IMR-90 (cell line): ENCODE measurements around the gene SNAP23. TPM values are rescaled to one million over a fixed set of nuclear protein-coding genes. Genes with fewer than 3 reads are reported as not detected.

Experiments used
- ATAC-seq: fragments of 200-7000 bp; cut with Tn5 transposase; 2 replicates; pipeline ENCODE4 v1.9.1; 2020; ENCODE audit warnings: low read depth, mild to moderate bottlenecking, moderate library complexity
- BruUV-seq: library from RNA; stranded (reverse); fragments of 400-500 nt; replicated peaks from 2 replicates; lab custom pipeline; 2021; lab: Mats Ljungman, UMichigan
- CTCF ChIA-PET: fragments of 300-600 bp; formaldehyde crosslinking; extraction: SDS; loops from one replicate; lab custom pipeline; 2021; ENCODE audit warnings: antibody characterized with exemption; lab: Yijun Ruan, JAX
- POLR2A ChIA-PET: fragments of 300-600 bp; sonication (Branson Sonifier 250); formaldehyde crosslinking; loops from one replicate; lab custom pipeline; 2022; ENCODE audit warnings: antibody characterized with exemption; ENCODE audit not compliant: unreplicated experiment; lab: Charles Lee
- DNase-seq: peaks from one replicate; pipeline ENCODE4 v3.0.0; 2013
- H2AFZ ChIP-seq: replicated peaks from 2 replicates; pipeline ENCODE3; 2013; ENCODE audit warnings: low read length, mild to moderate bottlenecking; ENCODE audit not compliant: poor library complexity
- H2AK5ac ChIP-seq: 2 replicates; pipeline ENCODE4 v1.6.1; 2013; ENCODE audit warnings: low read depth, low read length, inconsistent platforms
- H2AK9ac ChIP-seq: replicated peaks from 2 replicates; pipeline ENCODE3; 2013; ENCODE audit warnings: mild to moderate bottlenecking, low read depth, low read length, moderate library complexity; ENCODE audit not compliant: poor library complexity
- H2BK120ac ChIP-seq: 2 replicates; pipeline ENCODE4 v1.6.1; 2013; ENCODE audit warnings: low read depth, low read length, inconsistent platforms
- H2BK15ac ChIP-seq: 3 replicates; pipeline ENCODE4 v1.6.1; 2013; ENCODE audit warnings: low read depth, low read length, inconsistent platforms
- H2BK20ac ChIP-seq: 2 replicates; pipeline ENCODE4 v1.6.1; 2013; ENCODE audit warnings: low read depth, mild to moderate bottlenecking, inconsistent platforms, low read length, moderate library complexity
- H2BK5ac ChIP-seq: 2 replicates; pipeline ENCODE4 v1.6.1; 2013; ENCODE audit warnings: mild to moderate bottlenecking, low read depth, low read length, inconsistent platforms; ENCODE audit not compliant: poor library complexity, severe bottlenecking
- H3K14ac ChIP-seq: replicated peaks from 2 replicates; pipeline ENCODE4 v1.6.1; 2013; ENCODE audit warnings: low read depth, low read length, inconsistent platforms
- H3K18ac ChIP-seq: 2 replicates; pipeline ENCODE4 v1.6.1; 2013; ENCODE audit warnings: low read depth, low read length, control low read depth
- H3K23ac ChIP-seq: 2 replicates; pipeline ENCODE4 v1.6.1; 2013; ENCODE audit warnings: low read depth, low read length, inconsistent platforms
- H3K27ac ChIP-seq: 2 replicates; pipeline ENCODE4 v1.5.1; 2013; ENCODE audit warnings: mild to moderate bottlenecking, control low read depth, low read length; ENCODE audit not compliant: insufficient read depth
- H3K27me3 ChIP-seq: 2 replicates; pipeline ENCODE4 v1.6.1; 2013; ENCODE audit warnings: low read length; ENCODE audit not compliant: control insufficient read depth, insufficient read depth
- H3K36me3 ChIP-seq: 2 replicates; pipeline ENCODE4 v1.6.1; 2013; ENCODE audit warnings: low read length, mixed read lengths; ENCODE audit not compliant: control insufficient read depth, insufficient read depth
- H3K4ac ChIP-seq: 2 replicates; pipeline ENCODE4 v1.6.1; 2013; ENCODE audit warnings: low read depth, low read length, inconsistent platforms
- H3K4me1 ChIP-seq: 2 replicates; pipeline ENCODE4 v1.6.1; 2013; ENCODE audit warnings: low read length, mixed read lengths; ENCODE audit not compliant: control insufficient read depth, insufficient read depth
- H3K4me2 ChIP-seq: 2 replicates; pipeline ENCODE4 v1.6.1; 2013; ENCODE audit warnings: low read depth, mild to moderate bottlenecking, control low read depth, low read length, moderate library complexity
- H3K4me3 ChIP-seq: 2 replicates; pipeline ENCODE4 v1.5.1; 2013; ENCODE audit warnings: low read depth, mild to moderate bottlenecking, control low read depth, low read length, moderate library complexity; ENCODE audit not compliant: insufficient read depth
- H3K56ac ChIP-seq: 2 replicates; pipeline ENCODE4 v1.6.1; 2013; ENCODE audit warnings: low read length, inconsistent platforms; ENCODE audit not compliant: insufficient read depth; ENCODE audit errors: extremely low read depth
- H3K79me1 ChIP-seq, 2 experiments: 2 replicates each; pipeline ENCODE4 v1.6.1; 2013; ENCODE audit warnings: low read length in 2 of 2, inconsistent platforms in 1 of 2, low read depth in 1 of 2
- H3K9ac ChIP-seq: 2 replicates; pipeline ENCODE4 v1.6.1; 2013; ENCODE audit warnings: low read depth, low read length, control low read depth
- H3K9me1 ChIP-seq: 2 replicates; pipeline ENCODE4 v1.6.1; 2013; ENCODE audit warnings: low read length, inconsistent platforms; ENCODE audit not compliant: insufficient read depth
- H3K9me3 ChIP-seq: 2 replicates; pipeline ENCODE4 v1.6.1; 2013; ENCODE audit warnings: low read length; ENCODE audit not compliant: control insufficient read depth, insufficient read depth
- H4K20me1 ChIP-seq: 2 replicates; pipeline ENCODE4 v1.6.1; 2013; ENCODE audit warnings: low read length, inconsistent platforms; ENCODE audit not compliant: insufficient read depth
- H4K5ac ChIP-seq: 2 replicates; pipeline ENCODE4 v1.6.1; 2013; ENCODE audit warnings: mild to moderate bottlenecking, low read depth, low read length, control low read depth
- H4K8ac ChIP-seq, 2 experiments: 2 replicates each; pipeline ENCODE4 v1.6.1; 2013; ENCODE audit warnings: low read depth in 2 of 2, low read length in 2 of 2, control low read depth in 1 of 2, inconsistent platforms in 1 of 2
- H4K91ac ChIP-seq: 2 replicates; pipeline ENCODE4 v1.6.1; 2013; ENCODE audit warnings: low read depth, low read length, inconsistent platforms; ENCODE audit not compliant: insufficient read depth
- CHD1 ChIP-seq: IDR thresholded peaks from 2 replicates; pipeline ENCODE4 v1.6.1; 2012; ENCODE audit warnings: low read depth, low read length, improper control_type of control experiment
- ELK1 ChIP-seq: fragments of 150-350 bp; IDR thresholded peaks from 2 replicates; pipeline ENCODE4 v1.6.1; 2016; ENCODE audit warnings: low read depth, mild to moderate bottlenecking, low read length, moderate library complexity, borderline replicate concordance
- MAFK ChIP-seq: IDR thresholded peaks from 2 replicates; pipeline ENCODE4 v1.6.1; 2012; ENCODE audit warnings: low read depth, low read length, improper control_type of control experiment
- MAZ ChIP-seq: IDR thresholded peaks from 2 replicates; pipeline ENCODE4 v1.6.1; 2012; ENCODE audit warnings: low read depth, mild to moderate bottlenecking, low read length, improper control_type of control experiment, moderate library complexity, borderline replicate concordance
- RCOR1 ChIP-seq: IDR thresholded peaks from 2 replicates; pipeline ENCODE4 v1.6.1; 2012; ENCODE audit warnings: mild to moderate bottlenecking, low read length, improper control_type of control experiment; ENCODE audit not compliant: insufficient replicate concordance
- RFX5 ChIP-seq: IDR thresholded peaks from 2 replicates; pipeline ENCODE4 v1.8.0; 2012; ENCODE audit warnings: low read depth, mild to moderate bottlenecking, low read length, moderate library complexity
- SMC3 ChIP-seq: fragments of 150-350 bp; IDR thresholded peaks from 2 replicates; pipeline ENCODE4 v1.6.1; 2016; ENCODE audit warnings: low read depth, mild to moderate bottlenecking, antibody characterized with exemption, low read length, moderate library complexity
- WGBS, 2 experiments: methylation state at CpG; one replicate each; pipeline versions ENCODE4 v1.1.5 to v1.1.7; 2013; ENCODE audit warnings: missing lambda C conversion rate in 2 of 2; ENCODE audit not compliant: insufficient read length in 1 of 2; ENCODE audit errors: extremely low coverage in 2 of 2; 5-methylcytosine and 5-hydroxymethylcytosine counted together
- dilution Hi-C: fragments of 300-500 bp; cut with HindIII; formaldehyde crosslinking; loops from one replicate; pipeline ENCODE4 v1.14.3; 2018; ENCODE audit warnings: low sequenced_read_pairs; ENCODE audit not compliant: unreplicated experiment
- in situ Hi-C: fragments of 300-500 bp; cut with MboI; formaldehyde crosslinking; loops from 3 replicates; pipeline ENCODE4 v1.14.3; 2019; ENCODE audit warnings: low sequenced_read_pairs, inconsistent platforms, mixed read lengths
- intact Hi-C: fragments of 100-400 bp; cut with micrococcal nuclease; formaldehyde crosslinking; loops from 2 replicates; pipeline ENCODE4 v1.10.0; 2022
- polyA plus RNA-seq, 3 experiments: library from polyadenylated mRNA; depleted of rRNA; stranded (reverse); fragments of >200 nt; gene quantifications; 2 replicates each; pipeline ENCODE4 v1.2.3, GENCODE V29; 2012; ENCODE audit warnings: low replicate concordance in 1 of 3
- total RNA-seq: library from RNA; depleted of rRNA; stranded (reverse); fragments of >200 nt; gene quantifications from 2 replicates; pipeline ENCODE4 v1.2.3, GENCODE V29; 2012

SNAP23 gene
- total and polyA plus RNA-seq, 2 of the 4 experiments (the other 2 are of a cell fraction): 36.0 to 45.5 TPM

GRCh38 chr15:42499858-42500609 lies 4.6 kb downstream of the SNAP23 start:
- peak overlapping the region; percentile 76 for H2BK5ac ChIP-seq
- no peak overlapping the region for H2BK15ac ChIP-seq
- dilution Hi-C loops: no loop called here
- no peaks in the 10 kb centered on the region for H3K9me3 ChIP-seq
- no peak overlapping the region for H2BK20ac ChIP-seq
- no peak overlapping the region for H3K56ac ChIP-seq
- peak overlapping the region; percentile 9; the same call in 1 of the 2 replicates for H3K18ac ChIP-seq
- BruUV-seq: no TSS peak
- in situ Hi-C loops: no loop called here
- no peaks in the 10 kb centered on the region for H3K36me3 ChIP-seq
- DNase-seq (no peak), ATAC-seq (no peak)
- no peak overlapping the region; the same call in 1 of the 2 replicates for H2BK120ac ChIP-seq
- ChIA-PET CTCF (interaction anchor here (1.0 kb wide), 1 partner anchor 9 kb away, joined by 5 read pairs; no protein-coding TSS in a partner anchor), POLR2A (interaction anchor here (0.6 to 1.0 kb wide), 3 partner anchors 9 to 23 kb away, joined by 3 to 4 read pairs (median 3); partner anchors contain the start of gene ZNF106)
- H3K4me3 ChIP-seq: no peak overlapping the region
- peaks cover 7% of the 10 kb centered on the region; the same call in 1 of the 2 replicates for H3K4me1 ChIP-seq
- peak overlapping the region; percentile 9; the same call in 1 of the 2 replicates for H2AK5ac ChIP-seq
- H3K4ac ChIP-seq: peak overlapping the region; percentile 43; the same call in 1 of the 2 replicates
- H4K8ac ChIP-seq: no peak overlapping the region
- H4K91ac ChIP-seq: no peak overlapping the region
- 0 out of 2 replicates have a peak overlapping the region, but pooled peaks have one; percentile 26 for H3K14ac ChIP-seq
- TF ChIP-seq ELK1 (no peak), RFX5 (no peak), MAFK (no peak), SMC3 (no peak), MAZ (no peak), RCOR1 (no peak), CHD1 (no peak)
- H3K27ac ChIP-seq: peak overlapping the region; percentile 66; the same call in 1 of the 2 replicates
- no peak overlapping the region for H2AK9ac ChIP-seq
- peaks cover 35 to 80% of the 10 kb centered on the region in 2 experiments for H3K79me1 ChIP-seq
- H2AFZ ChIP-seq: no peak overlapping the region
- H3K4me2 ChIP-seq: no peak overlapping the region
- H3K23ac ChIP-seq: no peak overlapping the region; the same call in 1 of the 2 replicates
- 20% methylated on average over 1 of the region's 12 CpGs; no CpG with 5 or more reads in 1 of the 2 experiments for WGBS, 2 experiments
- H3K27me3 ChIP-seq: no peaks in the 10 kb centered on the region
- H3K9me1 ChIP-seq: peaks cover 13% of the 10 kb centered on the region
- no peak overlapping the region for H3K9ac ChIP-seq
- H4K20me1 ChIP-seq: peaks cover 16% of the 10 kb centered on the region; the same call in 1 of the 2 replicates
- intact Hi-C loops: no loop called here
- no peak overlapping the region for H4K5ac ChIP-seq
